Endothelial cell of umbilical vein (primary cell): ENCODE data around the gene HBZ. TPM values are rescaled to one million over a fixed set of nuclear protein-coding genes. Genes with fewer than 3 reads are reported as not detected.
"Not testable (repeated sequence)": the region's sequence is repeated elsewhere in the genome, so short reads cannot be mapped to it uniquely, and the experiment has no call there.

Experiments used
- BruUV-seq: library from RNA; stranded (reverse); fragments of 400-500 nt; replicated peaks from 2 replicates; lab custom pipeline; 2021; lab: Mats Ljungman, UMichigan
- CTCF ChIA-PET: fragments of 300-600, 350-600 bp; sonication (Branson Sonifier 250); formaldehyde crosslinking; loops from one replicate; lab custom pipeline; 2021; ENCODE audit warnings: antibody characterized with exemption, inconsistent platforms; lab: Charles Lee
- POLR2A ChIA-PET: fragments of 300-600, 350-600 bp; sonication (Branson Sonifier 250); formaldehyde crosslinking; loops from one replicate; lab custom pipeline; 2021; ENCODE audit warnings: antibody characterized with exemption, inconsistent platforms; lab: Charles Lee
- DNase-seq: peaks from one replicate; pipeline ENCODE4 v3.0.0-alpha.2; 2011; ENCODE audit warnings: low read depth, low spot score
- FAIRE-seq: peaks from 2 replicates; lab custom pipeline; 2011; peaks lifted over from hg19 to GRCh38; lab: Jason Lieb, UNC
- H2AFZ ChIP-seq: 2 replicates; pipeline ENCODE4 v1.6.0; 2012; ENCODE audit warnings: low read depth, low read length, control low read depth, inconsistent platforms
- H3K27ac ChIP-seq: 2 replicates; pipeline ENCODE4 v1.5.1; 2011; ENCODE audit warnings: low read depth, mild to moderate bottlenecking, control low read depth, low read length, moderate library complexity; ENCODE audit not compliant: insufficient read depth
- H3K27me3 ChIP-seq, 2 experiments: 2 replicates each; pipeline versions ENCODE4 v1.6.0 to v1.6.1; 2011; ENCODE audit warnings: low read length in 2 of 2, mixed read lengths in 1 of 2; ENCODE audit not compliant: control insufficient read depth in 2 of 2, insufficient read depth in 2 of 2
- H3K36me3 ChIP-seq, 2 experiments: 2 replicates in 1 of 2; 3 replicates in 1 of 2; pipeline ENCODE4 v1.5.1; 2011; ENCODE audit warnings: low read length in 2 of 2, mild to moderate bottlenecking in 1 of 2, moderate library complexity in 1 of 2; ENCODE audit not compliant: control insufficient read depth in 2 of 2, insufficient read depth in 2 of 2; ENCODE audit errors: extremely low read depth in 1 of 2
- H3K4me1 ChIP-seq: 3 replicates; pipeline ENCODE4 v1.5.1; 2011; ENCODE audit warnings: mild to moderate bottlenecking, low read length; ENCODE audit not compliant: control insufficient read depth, insufficient read depth; ENCODE audit errors: extremely low read depth
- H3K4me2 ChIP-seq: 2 replicates; pipeline ENCODE4 v1.6.1; 2011; ENCODE audit warnings: low read length, control low read depth, mixed read lengths; ENCODE audit not compliant: insufficient read depth
- H3K4me3 ChIP-seq, 3 experiments: fragments of 200-600 bp in 1 of 3; sonication (generic), shearing (Covaris generic) in 1 of 3; replicated peaks in 1 of 3; 2 replicates each; pipeline ENCODE4 v1.5.1; 2011 to 2016; ENCODE audit warnings: control low read depth in 3 of 3, low read length in 3 of 3, mild to moderate bottlenecking in 2 of 3, inconsistent platforms in 1 of 3, low read depth in 1 of 3, moderate library complexity in 1 of 3; ENCODE audit not compliant: insufficient read depth in 1 of 3
- H3K79me2 ChIP-seq: 2 replicates; pipeline ENCODE4 v1.6.0; 2012; ENCODE audit warnings: low read length, inconsistent platforms; ENCODE audit not compliant: control insufficient read depth, insufficient read depth
- H3K9ac ChIP-seq: replicated peaks from 2 replicates; pipeline ENCODE3; 2011; ENCODE audit warnings: low read length, control low read depth; ENCODE audit not compliant: insufficient read depth; ENCODE audit errors: extremely low read depth
- H3K9me1 ChIP-seq: replicated peaks from 3 replicates; pipeline ENCODE4 v1.6.0; 2011; ENCODE audit warnings: mild to moderate bottlenecking, low read length; ENCODE audit not compliant: control insufficient read depth, insufficient read depth; ENCODE audit errors: extremely low read depth
- H3K9me3 ChIP-seq: replicated peaks from 2 replicates; pipeline ENCODE4 v1.5.1; 2012; ENCODE audit warnings: low read length, inconsistent platforms; ENCODE audit not compliant: control insufficient read depth, insufficient read depth
- H4K20me1 ChIP-seq: replicated peaks from 2 replicates; pipeline ENCODE3; 2011; ENCODE audit warnings: mild to moderate bottlenecking, low read length; ENCODE audit not compliant: control insufficient read depth, insufficient read depth; ENCODE audit errors: extremely low read depth
- CTCF ChIP-seq, 2 donors: IDR thresholded peaks; 1 replicate in 1 of 2; 2 replicates in 1 of 2; pipeline ENCODE4 v1.5.1; 2011; ENCODE audit warnings: low read length in 2 of 2, mild to moderate bottlenecking in 2 of 2, moderate library complexity in 2 of 2, control low read depth in 1 of 2, inconsistent platforms in 1 of 2, low read depth in 1 of 2; ENCODE audit not compliant: insufficient read depth in 1 of 2; ENCODE audit errors: extremely low read depth in 1 of 2
- EZH2 ChIP-seq: IDR thresholded peaks from 2 replicates; pipeline ENCODE4 v1.6.1; 2012; ENCODE audit warnings: borderline replicate concordance, low read depth, mild to moderate bottlenecking, moderate library complexity, low read length, inconsistent platforms; ENCODE audit not compliant: severe bottlenecking
- FOS ChIP-seq: IDR thresholded peaks from 2 replicates; pipeline ENCODE4 v1.6.1; 2011; ENCODE audit warnings: mild to moderate bottlenecking, low read length, moderate library complexity, borderline replicate concordance; ENCODE audit not compliant: insufficient read depth
- GATA2 ChIP-seq: IDR thresholded peaks from 2 replicates; pipeline ENCODE4 v1.7.0; 2011; ENCODE audit warnings: low read depth, mild to moderate bottlenecking, moderate library complexity, mixed read lengths, low read length; ENCODE audit not compliant: insufficient read length, insufficient read depth
- JUN ChIP-seq: IDR thresholded peaks from 2 replicates; pipeline ENCODE4 v1.6.1; 2011; ENCODE audit warnings: borderline replicate concordance, low read depth; ENCODE audit not compliant: insufficient read length, insufficient read depth
- MAX ChIP-seq: IDR thresholded peaks from 2 replicates; pipeline ENCODE4 v1.6.1; 2011; ENCODE audit not compliant: insufficient read depth, insufficient read length
- MYC ChIP-seq: IDR thresholded peaks from one replicate; pipeline ENCODE4 v1.6.1; 2011; ENCODE audit warnings: mild to moderate bottlenecking, low read depth, low read length
- POLR2A ChIP-seq: IDR thresholded peaks from 2 replicates; pipeline ENCODE4 v1.6.1; 2012; ENCODE audit warnings: low read depth, mild to moderate bottlenecking, control low read depth, low read length
- POLR2AphosphoS5 ChIP-seq: IDR thresholded peaks from 2 replicates; pipeline ENCODE4 v1.6.1; 2012; ENCODE audit warnings: low read depth, mild to moderate bottlenecking, control low read depth, low read length, moderate library complexity; ENCODE audit not compliant: insufficient read depth
- dilution Hi-C: fragments of 300-500 bp; cut with MboI; formaldehyde crosslinking; loops from one replicate; pipeline ENCODE4 v1.15.0; 2019; ENCODE audit warnings: low sequenced_read_pairs; ENCODE audit not compliant: extremely low pct_ligation_motif_present
- intact Hi-C: fragments of 100-400 bp; cut with micrococcal nuclease; formaldehyde crosslinking; loops from one replicate; pipeline ENCODE4 v1.10.0; 2022
- polyA plus RNA-seq, 4 experiments: library from polyadenylated mRNA; depleted of rRNA in 3 of 4; stranded (reverse) in 3 of 4; unstranded in 1 of 4; fragments of >200 nt; gene quantifications; 2 replicates each; pipeline versions ENCODE4 v1.2.1 to v1.2.3, GENCODE V29; 2011 to 2012; ENCODE audit warnings: missing spikeins in 1 of 4
- total RNA-seq: library from RNA; stranded (reverse); gene quantifications from 2 replicates; pipeline ENCODE4 v1.2.3, GENCODE V29; 2021

HBZ gene
- total and polyA plus RNA-seq, 2 donors (not counting 3 experiments of a cell fraction or from before 2014, with no cell fraction given), result not detected

- H4K20me1 ChIP-seq, H3K27me3 ChIP-seq, BruUV-seq, DNase-seq, H3K9me3 ChIP-seq, POLR2A ChIA-PET, dilution Hi-C loops, H3K27ac ChIP-seq, H3K4me2 ChIP-seq, H3K36me3 ChIP-seq, H3K9ac ChIP-seq, H3K9me1 ChIP-seq, intact Hi-C loops, H3K79me2 ChIP-seq, H2AFZ ChIP-seq, H3K4me3 ChIP-seq, CTCF ChIA-PET, H3K4me1 ChIP-seq: not testable (repeated sequence)
- peak; percentile 55 for FAIRE-seq
These were observed 1.2 kb downstream of the HBZ start for GRCh38 chr16:153550-154216.

GRCh38 chr16:154217-155030, 2.0 kb downstream of the HBZ start:
- intact Hi-C loops, result no loop called here
- Histone ChIP-seq H3K36me3 (no peaks in the 10 kb centered on the region), H3K9ac (peak overlapping the region; percentile 9), H3K9me3 (no peaks in the 10 kb centered on the region), H3K4me1 (peaks cover 9% of the 10 kb centered on the region), H3K4me3 (peak overlapping the region; percentile 39 to 72 (median 45)), H3K79me2 (no peaks in the 10 kb centered on the region), H3K27me3 (peaks cover 6 to 13% of the 10 kb centered on the region in 2 experiments), H2AFZ (peak overlapping the region; percentile 98), H3K9me1 (no peaks in the 10 kb centered on the region), H3K27ac (no peak overlapping the region), H4K20me1 (no peaks in the 10 kb centered on the region), H3K4me2 (peak overlapping the region; percentile 88)
- POLR2A ChIA-PET, result no interaction called here
- FAIRE-seq, result no peak
- DNase-seq, result peak; percentile 50
- TF ChIP-seq JUN (no peak), CTCF (IDR thresholded peaks at IDR 0.05; ENCODE audit: extremely low read depth in 1 of 2, insufficient read depth in 1 of 2, low read depth in 1 of 2, low read length in 2 of 2) (no peak), EZH2 (no peak), GATA2 (no peak), POLR2A (no peak), POLR2AphosphoS5 (no peak), MAX (no peak), MYC (no peak), FOS (no peak)
- dilution Hi-C loops, result no loop called here
- BruUV-seq, result no TSS peak
- CTCF ChIA-PET, result interaction anchor here (1.3 kb wide), 1 partner anchor 58 kb away, joined by 4 read pairs; no protein-coding TSS in a partner anchor
